Measurements from ENCODE around the gene MTCH1. TPM values are rescaled to one million over a fixed set of nuclear protein-coding genes. Genes with fewer than 3 reads are reported as not detected.
A peak's percentile ranks its signal among the peaks of the same experiment; 100 is the strongest.

The MTCH1 gene
- 112 TPM for polyA plus RNA-seq (2012; ENCODE audit: insufficient read depth, insufficient read length)

- DNase-seq (ENCODE audit: low read depth, low spot score) = peak; percentile 80
- peak within 1 kb of the TSS; percentile 91 for H3K4me3 ChIP-seq (ENCODE audit: low read length)
These were observed at the start of gene MTCH1 for GRCh38 chr6:36985808-36986703. Gene MTCH1, minus strand, starts transcription at chr6:36986196. Its CDS starts 23 bp downstream, at chr6:36986173.

- no peak overlapping the region for H3K4me3 ChIP-seq (ENCODE audit: low read length)
- DNase-seq (ENCODE audit: low read depth, low spot score) = no peak
These were observed 48.1 kb upstream of the MTCH1 start for GRCh38 chr6:37033819-37034795.

- H3K4me3 ChIP-seq (ENCODE audit: low read length) = no peak overlapping the region
- no peak for DNase-seq (ENCODE audit: low read depth, low spot score)
These were observed 47.3 kb upstream of the MTCH1 start for GRCh38 chr6:37033255-37033654.

- no peak for DNase-seq (ENCODE audit: low read depth, low spot score)
- no peak overlapping the region for H3K4me3 ChIP-seq (ENCODE audit: low read length)
These were observed 46.2 kb upstream of the MTCH1 start for GRCh38 chr6:37032239-37032638.

- no peak overlapping the region for H3K4me3 ChIP-seq (ENCODE audit: low read length)
- DNase-seq (ENCODE audit: low read depth, low spot score) = no peak
These were observed 44.6 kb upstream of the MTCH1 start for GRCh38 chr6:37030599-37030998.

GRCh38 chr6:37029249-37029971, 43.4 kb upstream of the MTCH1 start:
- no peak for DNase-seq (ENCODE audit: low read depth, low spot score)
- no peak overlapping the region for H3K4me3 ChIP-seq (ENCODE audit: low read length)

GRCh38 chr6:37027811-37028469, 41.9 kb upstream of the MTCH1 start:
- DNase-seq (ENCODE audit: low read depth, low spot score) = no peak
- H3K4me3 ChIP-seq (ENCODE audit: low read length) = no peak overlapping the region

GRCh38 chr6:37027036-37027720, 41.2 kb upstream of the MTCH1 start:
- no peak overlapping the region for H3K4me3 ChIP-seq (ENCODE audit: low read length)
- DNase-seq (ENCODE audit: low read depth, low spot score) = no peak

GRCh38 chr6:37025621-37026466, 39.8 kb upstream of the MTCH1 start:
- no peak for DNase-seq (ENCODE audit: low read depth, low spot score)
- H3K4me3 ChIP-seq (ENCODE audit: low read length) = no peak overlapping the region

GRCh38 chr6:37024656-37025337, 38.8 kb upstream of the MTCH1 start:
- H3K4me3 ChIP-seq (ENCODE audit: low read length) = no peak overlapping the region
- no peak for DNase-seq (ENCODE audit: low read depth, low spot score)

- H3K4me3 ChIP-seq (ENCODE audit: low read length) = no peak overlapping the region
These were observed 36.3 kb upstream of the MTCH1 start for GRCh38 chr6:37022135-37022863.

GRCh38 chr6:37021356-37022129, 35.5 kb upstream of the MTCH1 start:
- no peak overlapping the region for H3K4me3 ChIP-seq (ENCODE audit: low read length)
- DNase-seq (ENCODE audit: low read depth, low spot score) = peak; percentile 68

More at GRCh38 chr6:37022135-37022863, 36.3 kb upstream of the MTCH1 start:
- no peak for DNase-seq (ENCODE audit: low read depth, low spot score)

GRCh38 chr6:37020812-37021211, 34.8 kb upstream of the MTCH1 start:
- no peak overlapping the region for H3K4me3 ChIP-seq (ENCODE audit: low read length)
- no peak for DNase-seq (ENCODE audit: low read depth, low spot score)

GRCh38 chr6:37020381-37020780, 34.4 kb upstream of the MTCH1 start:
- no peak for DNase-seq (ENCODE audit: low read depth, low spot score)
- no peak overlapping the region for H3K4me3 ChIP-seq (ENCODE audit: low read length)

- H3K4me3 ChIP-seq (ENCODE audit: low read length) = no peak overlapping the region
- DNase-seq (ENCODE audit: low read depth, low spot score) = no peak
These were observed 33.1 kb upstream of the MTCH1 start for GRCh38 chr6:37019065-37019450.
